LNCAP (cell line): ENCODE measurements around the gene ZNF438.

ENCODE experiments used
- CTCF ChIP-seq: fragments of 450-650 bp; IDR thresholded peaks from 2 replicates; pipeline ENCODE4 v1.5.1; 2017; ENCODE audit warnings: mild to moderate bottlenecking

Gene ZNF438, protein sequence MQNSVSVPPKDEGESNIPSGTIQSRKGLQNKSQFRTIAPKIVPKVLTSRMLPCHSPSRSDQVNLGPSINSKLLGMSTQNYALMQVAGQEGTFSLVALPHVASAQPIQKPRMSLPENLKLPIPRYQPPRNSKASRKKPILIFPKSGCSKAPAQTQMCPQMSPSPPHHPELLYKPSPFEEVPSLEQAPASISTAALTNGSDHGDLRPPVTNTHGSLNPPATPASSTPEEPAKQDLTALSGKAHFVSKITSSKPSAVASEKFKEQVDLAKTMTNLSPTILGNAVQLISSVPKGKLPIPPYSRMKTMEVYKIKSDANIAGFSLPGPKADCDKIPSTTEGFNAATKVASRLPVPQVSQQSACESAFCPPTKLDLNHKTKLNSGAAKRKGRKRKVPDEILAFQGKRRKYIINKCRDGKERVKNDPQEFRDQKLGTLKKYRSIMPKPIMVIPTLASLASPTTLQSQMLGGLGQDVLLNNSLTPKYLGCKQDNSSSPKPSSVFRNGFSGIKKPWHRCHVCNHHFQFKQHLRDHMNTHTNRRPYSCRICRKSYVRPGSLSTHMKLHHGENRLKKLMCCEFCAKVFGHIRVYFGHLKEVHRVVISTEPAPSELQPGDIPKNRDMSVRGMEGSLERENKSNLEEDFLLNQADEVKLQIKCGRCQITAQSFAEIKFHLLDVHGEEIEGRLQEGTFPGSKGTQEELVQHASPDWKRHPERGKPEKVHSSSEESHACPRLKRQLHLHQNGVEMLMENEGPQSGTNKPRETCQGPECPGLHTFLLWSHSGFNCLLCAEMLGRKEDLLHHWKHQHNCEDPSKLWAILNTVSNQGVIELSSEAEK

DNA sequence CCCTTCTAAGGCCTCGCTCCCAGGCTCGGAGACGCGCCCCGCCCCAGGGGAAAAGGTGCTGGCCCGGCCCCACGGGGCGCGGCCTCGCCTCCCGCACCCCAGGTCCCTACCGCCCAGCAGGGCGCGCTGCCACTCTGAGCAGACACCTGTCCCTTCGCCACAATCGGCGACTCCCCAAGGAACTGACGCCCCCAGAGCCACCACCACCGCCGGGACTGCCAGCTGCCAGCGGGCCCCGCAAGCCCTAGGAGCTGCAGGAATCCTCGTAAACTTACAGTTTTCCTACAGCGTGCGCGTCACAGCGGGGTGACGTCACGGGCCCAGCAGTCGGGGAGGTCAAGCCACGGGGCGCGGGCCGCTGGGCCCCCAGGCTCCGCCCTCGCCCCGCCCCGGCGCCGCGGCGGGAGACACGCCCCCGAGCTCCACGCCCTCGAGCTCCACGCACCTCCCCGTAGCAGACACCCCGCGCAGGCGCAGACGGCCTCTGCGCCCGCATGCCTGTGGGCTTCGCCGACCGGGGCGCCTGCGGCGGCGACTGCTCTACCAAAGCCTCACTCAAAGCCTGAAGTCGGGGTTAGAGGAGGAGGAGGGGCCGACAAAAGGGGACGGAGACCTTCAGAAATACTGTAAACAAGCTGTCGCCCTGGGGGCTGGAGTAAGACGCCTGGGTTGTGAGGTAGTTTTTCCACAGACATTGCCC is at the start of gene ZNF438:
ZNF438 (minus strand) TSS at position 308 of the 700 bp plus-strand sequence. CDS start 154,831 bp downstream, outside the sequence.
- peak; percentile 63 for TF ChIP-seq CTCF

- TF ChIP-seq CTCF, result no peak
Observed at GRCh38 chr10:31076610-31076988, 44.9 kb upstream of the ZNF438 start.

DNA sequence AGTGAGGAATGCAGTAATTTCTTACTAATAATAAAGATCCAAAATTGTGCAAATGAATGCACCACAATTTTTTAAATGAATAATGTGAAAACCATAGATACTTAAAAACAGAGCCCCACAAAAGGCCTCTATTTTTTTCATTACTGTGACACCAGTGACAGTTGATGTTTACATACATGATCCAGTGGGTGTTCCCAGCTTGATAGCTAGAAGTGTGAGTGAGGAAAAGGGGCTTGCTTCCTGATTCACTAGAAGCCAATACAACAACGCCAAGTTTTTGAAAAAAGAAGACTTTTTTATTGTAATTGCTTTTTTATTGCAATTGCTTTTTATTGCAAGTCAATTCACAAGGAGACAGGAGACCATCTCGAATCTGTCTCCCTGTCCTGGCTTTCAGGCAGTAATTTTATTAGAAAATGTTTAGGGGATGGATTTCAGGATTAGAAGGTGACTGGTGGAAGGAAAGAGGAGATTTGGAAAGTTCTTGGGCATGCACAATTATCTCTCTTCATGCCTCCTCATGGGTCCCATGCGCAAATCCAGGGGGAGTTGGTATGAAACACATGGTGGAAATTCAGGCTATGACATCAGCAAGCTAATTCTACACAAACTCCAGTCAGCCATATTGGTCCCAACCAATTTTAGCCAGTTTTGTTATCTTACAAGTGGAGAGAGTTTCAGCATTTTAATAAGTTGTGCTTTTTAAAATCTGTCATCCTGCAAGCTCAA is 44.4 kb upstream of the ZNF438 start:
- TF ChIP-seq CTCF, result no peak

GRCh38 chr10:31075434-31075833 is 43.8 kb upstream of the ZNF438 start:
- TF ChIP-seq CTCF, result no peak

- TF ChIP-seq CTCF, result no peak
Observed at GRCh38 chr10:31074722-31075086, 43.0 kb upstream of the ZNF438 start.

DNA sequence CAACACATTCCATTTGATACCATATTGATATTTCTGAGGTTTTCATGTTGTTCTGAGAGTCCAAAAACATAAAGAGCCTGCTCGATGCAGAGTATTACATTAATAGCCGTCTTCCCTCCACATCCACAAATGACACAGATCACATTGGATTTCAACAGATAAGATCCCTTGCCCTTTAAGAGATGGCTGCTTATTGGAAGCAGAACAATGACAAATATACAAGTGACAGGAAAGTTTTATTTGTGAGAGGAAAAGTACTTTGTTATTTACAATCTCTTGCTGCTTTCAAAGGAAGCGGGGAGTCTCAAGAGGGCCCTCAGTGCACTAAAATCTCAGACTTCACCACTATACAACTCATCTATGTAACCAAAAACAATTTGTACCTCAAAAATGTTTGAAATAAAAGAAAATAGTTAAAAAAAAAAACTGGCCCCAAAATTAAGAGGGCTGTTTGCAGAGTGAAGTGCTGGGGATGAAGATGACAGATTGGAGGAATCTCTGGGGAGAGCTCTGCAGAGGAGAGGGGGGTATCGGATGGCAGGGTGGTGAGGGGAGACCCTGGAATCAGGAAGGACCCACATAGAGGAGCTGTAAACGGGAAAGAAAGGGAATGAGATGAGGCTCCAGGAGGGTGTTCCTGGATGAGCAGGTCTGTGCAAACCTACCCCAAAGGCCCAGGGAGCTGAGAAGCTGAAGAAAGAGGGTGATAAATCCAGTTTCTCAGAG is 42.5 kb upstream of the ZNF438 start:
- TF ChIP-seq CTCF, result no peak
